Activated CD4-positive, alpha-beta T cell treated with anti-CD3 and anti-CD28 coated beads, Interleukin-2, amount 50 U/mL, for 24 hours (primary cell): ENCODE data around the gene MAP3K21.

Experiments
- DNase-seq, 2 donors: peaks; one replicate each; pipeline ENCODE4 v3.0.0-alpha.2; 2020; ENCODE audit warnings: low read depth in 1 of 2, low spot score in 1 of 2

The MAP3K21 gene

GRCh38 chr1:233323718-233324117 is 3.8 kb upstream of the MAP3K21 start:
- no peak for DNase-seq

- no peak for DNase-seq
Observed at GRCh38 chr1:233326319-233326718, 1.2 kb upstream of the MAP3K21 start.

GRCh38 chr1:233326811-233327650 is 493 bp upstream of the MAP3K21 start:
- peak; percentile 67 to 72 for DNase-seq

GRCh38 chr1:233328142-233328921 is 808 bp downstream of the MAP3K21 start:
- peak; percentile 1 to 6 for DNase-seq

- no peak for DNase-seq
Observed at GRCh38 chr1:233331676-233332519, 4.4 kb downstream of the MAP3K21 start.

GRCh38 chr1:233333086-233333485 is 5.6 kb downstream of the MAP3K21 start:
- no peak for DNase-seq

- no peak for DNase-seq
Observed at GRCh38 chr1:233334092-233334491, 6.6 kb downstream of the MAP3K21 start.

- DNase-seq: no peak
Observed at GRCh38 chr1:233336554-233337456, 9.3 kb downstream of the MAP3K21 start.

GRCh38 chr1:233337505-233337904 is 10.0 kb downstream of the MAP3K21 start:
- DNase-seq: no peak

- no peak for DNase-seq
Observed at GRCh38 chr1:233338102-233338501, 10.6 kb downstream of the MAP3K21 start.

GRCh38 chr1:233340031-233340555 is 12.6 kb downstream of the MAP3K21 start:
- DNase-seq: no peak

- no peak for DNase-seq
Observed at GRCh38 chr1:233340966-233341516, 13.5 kb downstream of the MAP3K21 start.

- no peak for DNase-seq
Observed at GRCh38 chr1:233342086-233342485, 14.6 kb downstream of the MAP3K21 start.

- DNase-seq: no peak
Observed at GRCh38 chr1:233343262-233343661, 15.7 kb downstream of the MAP3K21 start.

- DNase-seq: no peak
Observed at GRCh38 chr1:233347338-233347737, 19.8 kb downstream of the MAP3K21 start.

GRCh38 chr1:233349137-233349536 is 21.6 kb downstream of the MAP3K21 start:
- DNase-seq: no peak

GRCh38 chr1:233354983-233355382 is 27.5 kb downstream of the MAP3K21 start:
- no peak for DNase-seq

- peak in 1 of 2 donors; percentile 15 for DNase-seq
Observed at GRCh38 chr1:233355841-233356704, 28.5 kb downstream of the MAP3K21 start.

- no peak for DNase-seq
Observed at GRCh38 chr1:233356705-233356987, 29.1 kb downstream of the MAP3K21 start.
